CD4-positive, alpha-beta T cell treated with Interleukin-2 at 100 ng/mL for 4 hours (primary cell): ENCODE results near the gene NR3C2.

Experiments used
- DNase-seq: peaks from one replicate; pipeline ENCODE4 v3.0.0-alpha.2; 2020; ENCODE audit warnings: low spot score

Gene NR3C2

DNA sequence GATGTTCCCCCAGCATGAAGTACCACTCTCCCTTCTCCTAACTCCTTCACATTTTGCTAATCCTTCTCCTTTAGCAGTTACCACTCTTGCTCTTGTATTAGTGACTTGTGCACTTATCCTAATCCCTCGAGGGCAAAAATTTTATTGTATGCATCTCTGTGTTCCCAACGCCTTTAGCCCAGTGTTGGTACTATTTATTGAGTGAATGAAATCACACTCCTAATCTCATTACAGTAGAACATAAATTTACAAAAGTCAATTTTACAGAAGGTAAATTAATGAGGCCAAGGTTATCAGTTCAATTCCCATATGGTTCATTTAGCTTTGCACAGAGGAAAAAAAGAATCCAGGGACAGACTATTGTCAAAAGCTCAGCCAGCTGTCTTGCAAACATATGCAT is 178.4 kb downstream of the NR3C2 start:
- DNase-seq = no peak

DNA sequence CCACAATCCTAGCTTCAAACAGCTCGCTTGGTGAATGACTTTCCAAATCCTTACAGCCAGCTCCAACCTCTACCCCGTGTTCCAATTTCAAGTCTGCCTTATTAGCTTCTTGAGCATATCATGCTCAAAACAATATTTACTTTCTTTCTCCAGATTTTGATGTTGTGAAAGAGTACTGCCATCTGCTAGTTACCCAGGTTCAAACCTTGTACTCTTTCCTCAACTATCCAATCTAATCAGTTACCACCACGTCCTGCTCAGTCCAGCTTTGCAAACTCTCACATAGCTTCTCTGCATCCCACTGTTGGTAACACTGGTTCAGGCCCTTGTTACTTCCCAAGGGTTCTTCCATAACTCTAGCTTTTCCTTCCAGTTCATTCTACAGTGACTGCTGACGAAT is 179.1 kb downstream of the NR3C2 start:
- DNase-seq = no peak

DNA sequence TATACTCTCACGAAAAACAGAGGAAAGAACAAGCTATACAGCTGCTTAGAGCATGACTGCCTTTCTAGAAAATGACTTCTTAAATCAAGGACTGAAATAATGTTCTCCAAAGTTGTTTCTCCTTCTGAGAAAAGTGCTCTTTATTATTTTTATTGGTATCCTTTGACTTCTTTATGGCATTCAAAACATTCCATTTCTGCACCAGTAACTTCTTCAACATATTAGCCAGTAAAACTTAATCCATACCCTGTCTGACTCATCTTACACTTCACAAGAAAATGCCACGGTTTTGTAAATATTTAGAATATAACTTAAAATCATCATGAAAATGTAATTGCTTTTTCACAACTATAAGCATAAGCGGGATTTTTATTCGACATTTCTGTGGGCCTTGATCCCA is 180.4 kb downstream of the NR3C2 start:
- no peak for DNase-seq

DNA sequence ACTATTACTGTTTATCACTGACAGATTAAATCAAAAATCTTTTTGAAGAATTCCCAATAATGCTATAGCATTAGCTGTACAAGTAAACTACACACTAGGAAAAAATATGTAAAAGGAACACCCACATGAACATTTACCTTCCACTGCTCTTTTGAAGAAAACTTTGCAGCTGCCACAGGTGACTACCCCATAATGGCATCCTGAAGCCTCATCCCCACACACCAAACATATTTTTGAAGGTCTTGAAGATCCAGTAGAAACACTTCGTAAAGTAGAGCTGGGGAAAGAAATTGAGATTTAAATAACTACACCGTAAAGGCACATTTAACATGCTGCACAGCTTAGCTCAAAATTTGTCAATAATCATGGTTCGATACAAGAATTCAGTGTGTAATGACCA is 182.4 kb downstream of the NR3C2 start:
- no peak for DNase-seq

DNA sequence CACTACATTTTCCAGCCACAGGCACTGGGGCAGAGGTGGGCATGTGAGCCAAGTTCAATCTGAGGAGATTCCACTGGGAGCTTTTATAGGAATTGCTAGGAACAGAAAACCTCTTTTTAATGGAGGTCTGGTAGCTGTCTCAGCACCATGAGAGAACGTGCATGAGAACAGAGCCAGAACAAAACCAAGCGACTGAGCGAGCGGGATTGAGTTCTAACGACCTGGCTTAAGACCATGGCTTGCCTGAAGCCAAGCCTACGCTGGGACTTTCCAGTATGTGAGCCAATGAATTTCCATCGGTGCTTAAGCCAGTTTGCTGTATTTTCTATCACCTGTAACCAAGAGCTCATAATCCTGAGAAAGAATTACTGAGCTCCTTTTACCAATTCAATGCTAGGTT is 183.7 kb downstream of the NR3C2 start:
- DNase-seq = no peak

DNA sequence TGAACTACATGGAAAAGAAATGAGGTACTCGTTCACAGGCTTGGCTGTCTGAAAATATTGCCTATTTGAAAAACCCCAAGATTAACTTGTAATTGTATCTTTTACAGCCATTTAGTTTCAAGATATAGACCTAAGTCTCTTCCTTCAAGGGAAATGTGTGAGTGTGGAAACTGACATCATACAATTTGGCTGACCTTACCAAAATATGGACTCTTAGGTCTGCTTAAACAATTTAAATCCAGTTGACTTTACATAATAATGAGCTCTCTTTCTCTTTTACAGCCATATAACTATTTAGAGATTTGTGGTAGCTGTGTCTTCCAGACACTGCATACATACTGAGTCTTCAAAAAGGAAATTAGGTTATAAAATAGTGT is 186.9 kb downstream of the NR3C2 start:
- DNase-seq = no peak

DNA sequence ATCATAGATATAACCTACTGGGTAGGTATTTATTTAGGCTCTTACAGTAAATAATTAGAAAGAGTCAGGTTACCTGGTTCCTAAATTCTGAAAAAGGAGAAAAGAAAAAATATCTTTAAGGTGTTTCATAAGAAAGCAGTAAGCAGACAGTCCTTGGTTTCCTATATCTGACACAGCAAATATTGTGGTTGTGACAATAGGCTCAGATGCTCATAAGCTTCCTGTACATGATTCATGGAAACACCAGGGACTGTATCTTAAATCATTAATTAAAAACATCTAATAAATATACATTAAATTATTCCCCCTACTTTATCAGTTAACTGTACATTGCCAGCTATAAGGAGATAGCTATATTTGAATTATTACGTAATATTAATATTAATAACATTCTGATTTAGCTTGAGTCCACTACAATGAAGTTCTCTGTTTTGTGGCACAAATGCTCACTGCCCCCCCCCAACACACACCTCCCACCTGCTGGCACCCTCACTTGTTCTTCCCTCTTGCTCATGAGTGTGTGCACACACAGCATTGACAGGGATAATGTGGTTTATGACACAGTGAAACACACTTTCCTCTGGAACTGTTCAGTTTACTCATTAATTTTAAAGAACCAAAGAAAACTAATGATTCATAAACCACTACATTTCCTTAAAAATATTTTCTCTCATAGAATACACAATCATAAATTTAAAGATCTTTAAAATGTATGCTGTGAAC is 187.4 kb downstream of the NR3C2 start:
- DNase-seq = no peak

DNA sequence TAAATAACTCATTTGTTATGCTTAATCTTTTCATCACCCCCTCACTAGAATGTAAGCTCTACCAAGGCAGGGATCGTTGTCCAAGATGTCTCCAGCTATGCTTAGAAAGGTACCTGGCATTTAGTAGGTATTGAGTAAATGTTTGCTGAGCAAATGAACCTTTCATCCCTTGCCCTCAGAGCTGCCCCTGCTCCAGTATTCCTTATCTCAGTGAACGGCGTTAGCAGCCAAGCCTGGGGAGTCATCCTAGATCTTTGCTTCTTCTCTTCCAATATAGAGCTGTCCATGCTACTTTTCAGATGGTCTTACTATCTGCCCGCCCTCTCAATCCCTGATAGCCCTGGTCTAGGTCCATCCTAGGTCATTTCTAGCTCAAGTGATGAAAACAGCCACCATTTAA is 188.4 kb downstream of the NR3C2 start:
- no peak for DNase-seq

DNA sequence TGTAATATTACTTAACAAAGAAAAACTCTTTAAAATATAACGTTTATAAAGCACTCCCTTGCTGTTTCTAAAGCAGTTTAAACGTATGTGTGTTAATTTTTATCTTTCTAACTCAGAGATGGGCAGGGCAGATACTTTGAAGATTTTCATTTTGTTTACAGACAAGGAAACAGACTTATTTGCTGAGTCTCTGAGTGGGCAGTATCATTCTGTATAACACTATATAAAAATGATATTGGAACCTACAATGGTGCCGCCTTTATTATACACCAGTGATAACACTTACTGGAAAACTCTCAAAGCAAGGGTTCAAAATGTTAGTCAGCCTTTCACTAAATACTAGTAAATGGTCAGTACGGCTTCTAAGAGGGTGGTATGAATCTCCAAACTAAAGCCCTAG is 193.4 kb downstream of the NR3C2 start:
- no peak for DNase-seq

DNA sequence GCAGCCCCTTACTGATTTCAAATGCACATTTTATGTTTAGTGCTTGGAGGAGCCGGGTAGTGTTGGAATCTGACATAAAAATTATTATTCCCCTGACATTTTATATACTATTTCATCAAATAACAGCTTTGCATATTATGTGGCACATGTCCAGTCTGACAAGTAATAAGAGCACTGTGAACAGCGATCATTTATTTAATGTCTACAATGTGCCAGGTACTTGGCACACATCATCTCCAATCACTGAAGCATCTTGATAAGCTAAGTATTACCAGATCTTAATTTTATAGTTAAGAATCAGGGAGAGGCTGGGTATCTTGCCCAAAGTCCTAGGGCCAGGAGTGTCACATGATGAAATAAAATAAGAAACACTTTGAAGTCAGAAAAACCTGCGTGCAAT is 197.2 kb downstream of the NR3C2 start:
- no peak for DNase-seq

DNA sequence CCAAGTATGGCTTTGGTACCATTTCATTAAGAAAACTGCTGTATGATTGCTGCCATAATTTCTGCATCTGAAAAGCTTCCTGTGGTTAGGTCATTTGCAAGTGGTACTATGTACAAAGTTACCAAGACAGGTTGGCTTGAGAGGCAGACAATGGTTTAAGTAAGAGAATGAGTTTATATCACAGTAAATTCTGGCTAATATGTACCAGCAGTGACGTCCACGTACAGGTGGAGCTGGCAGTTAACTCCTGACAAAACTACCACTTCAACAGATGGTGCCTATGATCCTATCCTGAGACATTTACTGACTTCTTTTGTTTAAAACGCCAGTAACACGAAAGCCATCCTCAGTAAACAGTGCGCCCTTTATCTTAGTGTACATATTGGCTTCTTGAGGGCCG is 198.4 kb downstream of the NR3C2 start:
- DNase-seq = no peak

DNA sequence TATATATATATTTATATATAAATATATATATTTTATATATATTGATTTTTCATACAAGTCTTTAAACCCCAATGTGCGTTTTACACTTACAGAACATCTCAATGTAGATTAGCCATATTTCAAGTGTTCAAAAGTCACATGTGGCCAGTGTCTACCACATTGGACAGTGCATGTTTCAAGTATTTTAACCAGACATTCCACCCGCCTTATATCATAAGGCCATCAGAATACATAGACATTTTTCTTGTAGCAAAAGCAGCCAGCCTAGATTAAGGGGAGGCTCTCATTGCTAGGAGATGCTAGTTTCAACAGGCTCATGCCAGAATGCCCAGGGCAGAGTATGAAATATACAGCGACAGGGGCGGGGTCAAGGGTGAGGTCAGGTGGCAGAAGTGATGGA is 202.0 kb downstream of the NR3C2 start:
- DNase-seq = no peak

DNA sequence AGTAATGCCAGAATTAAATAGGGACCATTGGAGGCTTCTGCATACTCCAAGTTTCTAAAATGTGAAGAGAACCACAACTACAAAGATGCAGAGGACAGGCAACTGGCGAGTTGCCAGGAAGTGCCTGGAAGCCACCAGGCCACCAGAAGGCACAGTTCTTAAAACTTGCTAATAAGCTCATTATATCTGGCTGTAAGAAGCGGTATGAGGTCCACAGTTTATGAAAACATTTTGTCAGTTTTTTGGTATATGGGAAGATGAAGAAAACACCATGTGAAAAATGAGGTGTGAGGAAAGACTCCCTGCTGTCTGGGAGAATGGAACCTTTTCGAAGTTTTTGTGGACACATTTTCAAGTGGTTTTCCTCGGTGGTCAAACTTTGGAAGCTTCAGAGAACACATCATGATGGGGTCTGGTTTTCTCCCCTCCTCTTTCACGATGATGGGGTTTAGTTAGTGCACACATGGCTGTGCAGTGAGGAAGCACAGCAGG is 202.7 kb downstream of the NR3C2 start:
- no peak for DNase-seq

DNA sequence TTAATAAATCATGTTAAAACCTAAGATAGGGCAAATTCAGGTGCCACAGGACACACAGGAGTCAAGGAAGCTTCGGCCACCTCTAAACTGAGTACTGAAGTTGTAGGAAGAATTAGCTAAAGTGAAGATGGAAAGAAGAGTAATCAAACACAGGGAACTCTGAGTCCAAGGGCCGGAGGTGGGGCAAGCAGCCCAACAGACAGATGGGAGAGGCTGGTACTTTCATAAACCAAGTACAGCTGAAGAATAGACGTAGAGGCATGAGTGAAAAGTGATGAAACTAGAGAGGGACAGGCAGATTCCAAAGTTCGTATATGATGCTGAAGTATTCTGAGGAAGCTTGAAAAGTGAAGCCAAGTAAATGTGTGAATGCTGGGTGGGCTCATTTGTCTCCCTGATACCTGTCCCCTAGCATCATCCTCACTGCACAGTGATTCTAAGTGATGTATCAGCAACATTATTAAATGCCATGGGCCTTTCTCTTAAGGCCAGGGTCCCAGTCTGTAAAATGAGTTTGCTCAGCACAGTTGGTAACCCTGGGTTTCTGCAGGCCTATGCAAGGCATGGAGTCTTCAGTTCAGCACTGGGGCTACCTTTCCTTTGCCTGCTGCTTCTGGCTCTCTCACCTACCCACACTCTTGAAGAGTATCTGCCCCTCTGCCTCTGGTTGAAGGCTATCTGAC is 203.3 kb downstream of the NR3C2 start:
- DNase-seq = no peak

DNA sequence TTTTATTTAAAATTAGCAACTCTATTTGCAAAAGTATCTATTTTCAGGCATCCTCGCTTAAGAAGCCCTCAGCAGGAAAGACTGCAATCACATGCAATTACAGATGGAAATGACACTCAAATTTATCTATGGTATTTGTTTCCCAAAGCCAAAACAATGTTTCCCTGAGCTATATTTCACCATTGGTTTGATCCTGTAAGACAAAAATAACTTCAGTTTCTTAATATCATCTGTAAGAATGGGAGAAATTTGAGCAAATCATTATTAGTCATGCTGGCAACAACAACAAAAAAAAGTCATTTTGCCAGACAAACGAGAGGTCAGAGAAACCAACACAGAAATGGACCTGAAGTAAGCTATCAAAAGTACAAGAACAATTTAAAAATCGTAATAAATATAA is 204.1 kb downstream of the NR3C2 start:
- DNase-seq = no peak

DNA sequence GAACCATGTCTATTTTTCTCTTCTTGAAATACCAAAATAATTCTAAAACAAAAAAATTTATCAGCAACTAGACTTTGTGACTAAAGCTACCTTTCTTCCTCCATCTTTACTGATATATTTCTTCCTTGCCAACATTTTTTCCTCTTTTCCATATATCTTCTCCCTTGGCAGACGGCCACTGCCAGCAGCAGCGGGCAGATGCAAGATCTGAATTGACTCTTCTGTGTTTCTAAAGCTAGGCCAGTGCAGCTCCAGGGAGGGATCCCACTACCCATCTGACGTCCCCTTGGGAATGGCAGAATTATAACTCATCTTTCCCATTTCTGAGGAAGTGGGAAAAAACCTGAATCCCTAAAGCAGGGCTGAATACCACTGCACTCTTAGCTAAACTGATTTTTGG is 206.4 kb downstream of the NR3C2 start:
- no peak for DNase-seq

DNA sequence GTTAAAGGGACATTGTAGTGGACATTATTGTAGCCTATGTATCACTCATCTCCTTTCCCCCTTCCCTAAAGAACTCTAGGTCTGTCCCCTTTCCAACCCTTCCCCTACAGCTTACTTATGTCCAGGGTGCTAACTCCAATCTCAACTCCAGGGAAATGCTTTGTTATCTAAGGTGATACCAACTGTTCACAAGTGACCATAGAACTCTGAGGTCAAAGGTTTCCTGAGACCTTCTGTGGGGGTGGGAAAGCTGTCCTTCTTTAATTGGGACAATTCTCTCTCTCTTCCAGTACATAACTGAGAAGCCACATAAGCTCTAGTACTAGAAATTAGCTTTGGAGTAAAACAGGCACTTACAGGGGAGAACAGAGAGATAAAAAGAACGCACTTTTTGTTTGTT is 212.4 kb downstream of the NR3C2 start:
- DNase-seq = no peak

DNA sequence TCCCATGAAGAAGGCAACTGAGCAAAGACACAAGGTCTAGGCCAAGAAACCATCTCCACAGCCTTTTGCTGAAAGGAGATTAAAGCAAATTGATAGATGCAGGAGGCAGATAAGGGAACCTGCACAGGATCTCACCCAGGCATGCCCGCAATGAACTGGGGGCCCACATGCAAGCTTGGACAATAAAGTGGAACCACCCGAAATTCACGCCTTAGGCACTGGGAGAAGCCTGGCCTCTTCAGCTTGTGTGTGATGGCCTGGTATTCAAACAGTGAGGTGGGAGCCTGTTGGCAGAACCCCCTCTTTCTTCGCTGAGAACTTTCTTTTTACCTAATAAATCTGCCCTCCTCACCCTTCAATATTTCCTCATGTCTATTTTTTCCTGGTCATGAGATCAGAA is 213.2 kb downstream of the NR3C2 start:
- DNase-seq = no peak

DNA sequence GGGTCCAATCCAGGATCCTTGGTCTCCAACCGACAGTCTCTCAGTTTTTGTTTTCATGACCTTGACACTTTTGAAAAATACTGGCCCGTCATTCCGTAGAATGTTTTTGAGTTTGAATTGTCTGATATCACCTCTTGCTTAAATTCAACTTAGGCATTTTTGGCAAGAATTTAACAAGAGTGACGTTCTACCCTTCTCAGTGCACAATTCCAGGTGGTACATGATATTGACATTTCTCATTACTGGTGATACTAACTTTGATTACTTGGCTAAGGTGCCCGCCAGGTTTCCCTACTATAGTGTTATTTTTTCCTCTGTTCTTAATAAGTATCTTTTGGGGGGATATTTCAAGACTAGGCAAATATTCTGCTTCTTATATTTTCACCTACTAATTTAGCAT is 215.1 kb downstream of the NR3C2 start:
- no peak for DNase-seq

DNA sequence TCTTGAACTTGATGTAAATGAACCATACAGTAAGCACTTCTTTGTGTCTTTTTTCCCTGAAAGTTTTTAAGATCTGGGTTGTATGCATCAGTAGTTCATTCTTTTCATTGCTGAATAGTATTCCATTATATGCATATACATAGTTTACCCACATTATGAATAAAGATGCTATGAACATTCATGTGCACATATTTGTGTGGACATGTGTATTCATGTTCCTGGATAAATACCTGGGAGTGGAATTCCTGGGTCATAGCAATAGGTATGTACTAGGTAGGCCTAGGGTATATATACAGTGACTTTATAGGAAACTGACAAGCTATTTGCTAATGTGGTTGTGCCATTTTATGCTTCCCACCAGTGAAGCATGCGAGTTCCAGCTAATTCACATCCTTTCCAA is 215.9 kb downstream of the NR3C2 start:
- DNase-seq = no peak

DNA sequence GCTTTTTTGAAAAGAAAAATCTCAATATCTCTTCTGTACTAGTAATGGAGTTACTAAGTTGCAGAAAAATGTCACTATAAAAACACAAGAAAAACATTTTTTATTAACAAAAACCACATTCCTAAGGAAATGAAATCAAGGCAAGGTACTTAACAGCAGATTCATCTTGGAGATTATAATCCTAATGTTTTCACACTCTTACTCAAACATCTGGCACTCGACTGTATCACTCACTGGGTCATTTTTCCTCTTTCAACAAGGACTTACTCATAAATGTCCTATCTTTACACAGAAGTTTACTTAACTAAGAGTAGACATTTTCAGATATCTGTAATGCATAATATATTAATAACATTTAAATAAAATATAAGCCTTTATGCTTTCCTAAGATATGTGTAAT is 216.6 kb downstream of the NR3C2 start:
- no peak for DNase-seq

DNA sequence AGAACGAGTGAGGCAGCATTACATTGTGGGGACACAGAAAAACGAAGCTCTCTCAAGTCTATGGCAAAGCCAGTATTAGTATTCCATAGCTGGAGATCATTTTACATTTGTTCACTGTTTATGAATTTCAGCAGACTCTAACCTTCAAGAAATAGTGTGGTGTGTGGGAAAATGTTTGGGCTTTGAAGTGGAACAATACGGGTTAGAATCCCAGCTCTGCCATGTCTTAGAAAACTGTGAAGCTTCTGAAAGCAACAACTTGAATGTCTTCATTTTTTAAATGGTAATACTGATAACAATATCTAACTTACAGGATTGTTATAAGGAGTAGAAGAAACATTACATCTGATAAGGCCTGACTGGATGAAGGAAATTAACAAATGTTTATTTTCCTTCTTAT is 217.7 kb downstream of the NR3C2 start:
- no peak for DNase-seq

DNA sequence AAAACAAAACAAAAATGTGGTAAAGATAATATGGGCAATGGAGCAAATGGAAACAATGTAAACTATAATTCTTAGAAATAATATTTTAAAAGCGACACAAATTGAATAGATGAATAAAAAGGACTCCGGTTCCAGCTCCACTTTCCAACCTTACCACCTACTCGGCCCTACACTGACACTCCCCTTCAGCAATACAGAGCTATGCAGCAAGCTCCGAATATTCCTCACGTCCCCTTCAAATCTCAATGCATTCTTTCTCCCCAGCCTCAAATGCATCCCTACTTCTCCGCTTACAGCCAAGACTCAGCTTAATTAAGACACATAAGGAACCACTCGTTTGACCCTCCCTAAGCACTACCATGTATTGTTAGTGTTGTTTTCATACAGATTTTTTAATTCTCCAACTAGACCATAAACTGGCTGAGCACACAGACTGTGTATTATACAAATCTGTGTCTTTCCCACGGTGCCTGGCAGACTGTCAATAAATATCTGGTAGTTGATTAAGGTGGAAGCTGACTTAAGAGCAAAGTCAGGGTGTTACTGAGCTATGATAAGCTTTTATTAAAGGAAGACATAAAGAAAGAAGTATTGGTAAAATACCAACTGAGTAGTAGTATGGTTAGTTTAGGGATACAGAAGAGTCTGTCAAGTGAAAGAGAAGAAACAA is 219.1 kb downstream of the NR3C2 start:
- no peak for DNase-seq
